Endothelial cell of umbilical vein (primary cell): ENCODE results near the gene C4BPA. TPM values are rescaled to one million over a fixed set of nuclear protein-coding genes. Genes with fewer than 3 reads are reported as not detected.

Source experiments
- BruUV-seq: library from RNA; stranded (reverse); fragments of 400-500 nt; replicated peaks from 2 replicates; lab custom pipeline; 2021; lab: Mats Ljungman, UMichigan
- CTCF ChIA-PET: fragments of 300-600, 350-600 bp; sonication (Branson Sonifier 250); formaldehyde crosslinking; loops from one replicate; lab custom pipeline; 2021; ENCODE audit warnings: antibody characterized with exemption, inconsistent platforms; lab: Charles Lee
- POLR2A ChIA-PET: fragments of 300-600, 350-600 bp; sonication (Branson Sonifier 250); formaldehyde crosslinking; loops from one replicate; lab custom pipeline; 2021; ENCODE audit warnings: antibody characterized with exemption, inconsistent platforms; lab: Charles Lee
- DNase-seq: peaks from one replicate; pipeline ENCODE4 v3.0.0-alpha.2; 2011; ENCODE audit warnings: low read depth, low spot score
- FAIRE-seq: peaks from 2 replicates; lab custom pipeline; 2011; peaks lifted over from hg19 to GRCh38; lab: Jason Lieb, UNC
- H2AFZ ChIP-seq: 2 replicates; pipeline ENCODE4 v1.6.0; 2012; ENCODE audit warnings: low read depth, low read length, control low read depth, inconsistent platforms
- H3K27ac ChIP-seq: 2 replicates; pipeline ENCODE4 v1.5.1; 2011; ENCODE audit warnings: low read depth, mild to moderate bottlenecking, control low read depth, low read length, moderate library complexity; ENCODE audit not compliant: insufficient read depth
- H3K27me3 ChIP-seq, 2 experiments: 2 replicates each; pipeline versions ENCODE4 v1.6.0 to v1.6.1; 2011; ENCODE audit warnings: low read length in 2 of 2, mixed read lengths in 1 of 2; ENCODE audit not compliant: control insufficient read depth in 2 of 2, insufficient read depth in 2 of 2
- H3K36me3 ChIP-seq, 2 experiments: 2 replicates in 1 of 2; 3 replicates in 1 of 2; pipeline ENCODE4 v1.5.1; 2011; ENCODE audit warnings: low read length in 2 of 2, mild to moderate bottlenecking in 1 of 2, moderate library complexity in 1 of 2; ENCODE audit not compliant: control insufficient read depth in 2 of 2, insufficient read depth in 2 of 2; ENCODE audit errors: extremely low read depth in 1 of 2
- H3K4me1 ChIP-seq: 3 replicates; pipeline ENCODE4 v1.5.1; 2011; ENCODE audit warnings: mild to moderate bottlenecking, low read length; ENCODE audit not compliant: control insufficient read depth, insufficient read depth; ENCODE audit errors: extremely low read depth
- H3K4me2 ChIP-seq: 2 replicates; pipeline ENCODE4 v1.6.1; 2011; ENCODE audit warnings: low read length, control low read depth, mixed read lengths; ENCODE audit not compliant: insufficient read depth
- H3K4me3 ChIP-seq, 3 experiments: fragments of 200-600 bp in 1 of 3; sonication (generic), shearing (Covaris generic) in 1 of 3; replicated peaks in 1 of 3; 2 replicates each; pipeline ENCODE4 v1.5.1; 2011 to 2016; ENCODE audit warnings: control low read depth in 3 of 3, low read length in 3 of 3, mild to moderate bottlenecking in 2 of 3, inconsistent platforms in 1 of 3, low read depth in 1 of 3, moderate library complexity in 1 of 3; ENCODE audit not compliant: insufficient read depth in 1 of 3
- H3K79me2 ChIP-seq: 2 replicates; pipeline ENCODE4 v1.6.0; 2012; ENCODE audit warnings: low read length, inconsistent platforms; ENCODE audit not compliant: control insufficient read depth, insufficient read depth
- H3K9ac ChIP-seq: replicated peaks from 2 replicates; pipeline ENCODE3; 2011; ENCODE audit warnings: low read length, control low read depth; ENCODE audit not compliant: insufficient read depth; ENCODE audit errors: extremely low read depth
- H3K9me1 ChIP-seq: replicated peaks from 3 replicates; pipeline ENCODE4 v1.6.0; 2011; ENCODE audit warnings: mild to moderate bottlenecking, low read length; ENCODE audit not compliant: control insufficient read depth, insufficient read depth; ENCODE audit errors: extremely low read depth
- H3K9me3 ChIP-seq: replicated peaks from 2 replicates; pipeline ENCODE4 v1.5.1; 2012; ENCODE audit warnings: low read length, inconsistent platforms; ENCODE audit not compliant: control insufficient read depth, insufficient read depth
- H4K20me1 ChIP-seq: replicated peaks from 2 replicates; pipeline ENCODE3; 2011; ENCODE audit warnings: mild to moderate bottlenecking, low read length; ENCODE audit not compliant: control insufficient read depth, insufficient read depth; ENCODE audit errors: extremely low read depth
- CTCF ChIP-seq, 2 donors: IDR thresholded peaks; 1 replicate in 1 of 2; 2 replicates in 1 of 2; pipeline ENCODE4 v1.5.1; 2011; ENCODE audit warnings: low read length in 2 of 2, mild to moderate bottlenecking in 2 of 2, moderate library complexity in 2 of 2, control low read depth in 1 of 2, inconsistent platforms in 1 of 2, low read depth in 1 of 2; ENCODE audit not compliant: insufficient read depth in 1 of 2; ENCODE audit errors: extremely low read depth in 1 of 2
- FOS ChIP-seq: IDR thresholded peaks from 2 replicates; pipeline ENCODE4 v1.6.1; 2011; ENCODE audit warnings: mild to moderate bottlenecking, low read length, moderate library complexity, borderline replicate concordance; ENCODE audit not compliant: insufficient read depth
- GATA2 ChIP-seq: IDR thresholded peaks from 2 replicates; pipeline ENCODE4 v1.7.0; 2011; ENCODE audit warnings: low read depth, mild to moderate bottlenecking, moderate library complexity, mixed read lengths, low read length; ENCODE audit not compliant: insufficient read length, insufficient read depth
- dilution Hi-C: fragments of 300-500 bp; cut with MboI; formaldehyde crosslinking; loops from one replicate; pipeline ENCODE4 v1.15.0; 2019; ENCODE audit warnings: low sequenced_read_pairs; ENCODE audit not compliant: extremely low pct_ligation_motif_present
- intact Hi-C: fragments of 100-400 bp; cut with micrococcal nuclease; formaldehyde crosslinking; loops from one replicate; pipeline ENCODE4 v1.10.0; 2022
- polyA plus RNA-seq, 4 experiments: library from polyadenylated mRNA; depleted of rRNA in 3 of 4; stranded (reverse) in 3 of 4; unstranded in 1 of 4; fragments of >200 nt; gene quantifications; 2 replicates each; pipeline versions ENCODE4 v1.2.1 to v1.2.3, GENCODE V29; 2011 to 2012; ENCODE audit warnings: missing spikeins in 1 of 4
- total RNA-seq: library from RNA; stranded (reverse); gene quantifications from 2 replicates; pipeline ENCODE4 v1.2.3, GENCODE V29; 2021

Gene C4BPA
- total and polyA plus RNA-seq, 2 donors (not counting 3 experiments of a cell fraction or from before 2014, with no cell fraction given), result not detected

GRCh38 chr1:207077470-207078377, 26.3 kb upstream of the C4BPA start:
- Histone ChIP-seq H3K9me3 (no peaks in the 10 kb centered on the region), H2AFZ (no peak overlapping the region), H3K79me2 (no peaks in the 10 kb centered on the region), H3K4me1 (no peaks in the 10 kb centered on the region), H3K36me3 (no peaks in the 10 kb centered on the region), H3K27ac (no peak overlapping the region), H3K9ac (no peak overlapping the region), H3K4me3 (no peak overlapping the region), H3K4me2 (no peak overlapping the region), H3K9me1 (no peaks in the 10 kb centered on the region), H3K27me3 (peaks cover 2 to 5% of the 10 kb centered on the region in 2 experiments), H4K20me1 (no peaks in the 10 kb centered on the region)
- ChIA-PET CTCF (interaction anchor here (0.7 to 2.7 kb wide), 5 partner anchors 9 to 343 kb away, joined by 3 to 17 read pairs (median 3); no protein-coding TSS in a partner anchor), POLR2A (no interaction called here)
- dilution Hi-C loops (no loop called here), intact Hi-C loops (loop anchor here (1.0 kb wide), 4 partner anchors 27 to 422 kb away; no protein-coding TSS in a partner anchor)
- DNase-seq (peak; percentile 85), FAIRE-seq (peak; percentile 95)
- BruUV-seq, result no TSS peak
- TF ChIP-seq GATA2 (no peak), FOS (no peak), CTCF (IDR thresholded peaks at IDR 0.05; ENCODE audit: extremely low read depth in 1 of 2, insufficient read depth in 1 of 2, low read depth in 1 of 2, low read length in 2 of 2) (peak; percentile 69 to 75)
